Neural cell (in vitro differentiated cells): ENCODE measurements around the gene SDCCAG8. TPM values are rescaled to one million over a fixed set of nuclear protein-coding genes. Genes with fewer than 3 reads are reported as not detected.

Experiments used
- H2AFZ ChIP-seq: fragments of 200-600, 300-800 bp; sonication (generic), shearing (Covaris generic); 2 replicates; pipeline ENCODE4 v1.6.0; 2014; ENCODE audit warnings: low read depth, mild to moderate bottlenecking, antibody characterized with exemption, low read length, moderate library complexity
- H3F3A ChIP-seq: fragments of 200-600 bp; shearing (Covaris generic); 2 replicates; pipeline ENCODE4 v1.6.1; 2016; ENCODE audit warnings: mild to moderate bottlenecking, moderate library complexity, mixed read lengths, antibody characterized with exemption, low read length; ENCODE audit not compliant: insufficient read depth, poor library complexity, severe bottlenecking
- H3K27ac ChIP-seq: fragments of 200-600, 300-800 bp; sonication (generic), shearing (Covaris generic); 2 replicates; pipeline ENCODE4 v1.5.1; 2014; ENCODE audit warnings: mild to moderate bottlenecking, low read length, moderate library complexity
- H3K27me3 ChIP-seq: fragments of 300-800, 200-600 bp; sonication (generic), shearing (Covaris generic); 2 replicates; pipeline ENCODE4 v1.6.0; 2014; ENCODE audit warnings: mild to moderate bottlenecking, low read depth, low read length, moderate library complexity; ENCODE audit not compliant: insufficient read depth
- H3K36me3 ChIP-seq: fragments of 300-800, 200-600 bp; sonication (generic), shearing (Covaris generic); 2 replicates; pipeline ENCODE4 v1.5.1; 2014; ENCODE audit warnings: mild to moderate bottlenecking, antibody characterized with exemption, low read length, moderate library complexity; ENCODE audit not compliant: insufficient read depth
- H3K4me2 ChIP-seq: fragments of 300-800, 200-600 bp; sonication (generic), shearing (Covaris generic); 2 replicates; pipeline ENCODE4 v1.6.0; 2014; ENCODE audit warnings: mild to moderate bottlenecking, low read length
- H3K4me3 ChIP-seq: fragments of 300-800, 200-600 bp; sonication (generic), shearing (Covaris generic); 2 replicates; pipeline ENCODE4 v1.5.1; 2014; ENCODE audit warnings: mild to moderate bottlenecking, low read length, moderate library complexity
- H3K79me2 ChIP-seq: fragments of 200-600 bp; shearing (Covaris generic); replicated peaks from 2 replicates; pipeline ENCODE4 v1.6.0; 2014; ENCODE audit warnings: mild to moderate bottlenecking, low read length, moderate library complexity; ENCODE audit not compliant: insufficient read depth
- H3K9ac ChIP-seq: fragments of 300-800, 200-600 bp; sonication (generic), shearing (Covaris generic); 2 replicates; pipeline ENCODE4 v1.6.1; 2016; ENCODE audit warnings: mild to moderate bottlenecking, low read length, mixed read lengths
- H3K9me2 ChIP-seq: fragments of 200-600 bp; shearing (Covaris generic); 2 replicates; pipeline ENCODE4 v1.6.1; 2016; ENCODE audit warnings: mild to moderate bottlenecking, low read length, mixed read lengths; ENCODE audit not compliant: insufficient read depth
- H3K9me3 ChIP-seq: fragments of 200-600, 300-800 bp; sonication (generic), shearing (Covaris generic); 2 replicates; pipeline ENCODE4 v1.6.1; 2016; ENCODE audit warnings: mild to moderate bottlenecking, mixed run types, low read length, moderate library complexity, mixed read lengths
- H4K20me1 ChIP-seq: fragments of 200-600 bp; shearing (Covaris generic); 2 replicates; pipeline ENCODE4 v1.6.1; 2016; ENCODE audit warnings: mild to moderate bottlenecking, mixed run types; ENCODE audit not compliant: insufficient read depth
- CTCF ChIP-seq: fragments of 450-650 bp; IDR thresholded peaks from 2 replicates; pipeline ENCODE4 v1.5.1; 2014; ENCODE audit warnings: antibody characterized with exemption, mild to moderate bottlenecking, moderate library complexity; ENCODE audit not compliant: poor library complexity, severe bottlenecking
- EP300 ChIP-seq: fragments of 450-650 bp; conservative IDR thresholded peaks from 2 replicates; pipeline ENCODE4 v1.6.1; 2014; ENCODE audit warnings: antibody characterized with exemption, mild to moderate bottlenecking, moderate library complexity; ENCODE audit not compliant: poor library complexity, severe bottlenecking
- EZH2 ChIP-seq: fragments of 200-600, 300-800 bp; shearing (Covaris generic), sonication (generic); IDR thresholded peaks from 2 replicates; pipeline ENCODE4 v1.6.1; 2014; ENCODE audit warnings: antibody characterized with exemption, low read length, borderline replicate concordance, mild to moderate bottlenecking; ENCODE audit not compliant: insufficient read depth, poor library complexity, severe bottlenecking
- MXI1 ChIP-seq: fragments of 450-650 bp; conservative IDR thresholded peaks from 2 replicates; pipeline ENCODE4 v1.6.1; 2014; ENCODE audit warnings: antibody characterized with exemption, mild to moderate bottlenecking; ENCODE audit not compliant: poor library complexity, severe bottlenecking
- POLR2AphosphoS5 ChIP-seq: IDR thresholded peaks from 2 replicates; pipeline ENCODE4 v1.6.1; 2012
- RAD21 ChIP-seq: fragments of 450-650 bp; conservative IDR thresholded peaks from 2 replicates; pipeline ENCODE4 v1.6.1; 2014; ENCODE audit warnings: antibody characterized with exemption, mild to moderate bottlenecking, moderate library complexity
- REST ChIP-seq: IDR thresholded peaks from 2 replicates; pipeline ENCODE4 v1.6.1; 2012; ENCODE audit warnings: borderline replicate concordance
- SMC3 ChIP-seq: fragments of 450-650 bp; conservative IDR thresholded peaks from 2 replicates; pipeline ENCODE4 v1.6.1; 2014; ENCODE audit warnings: antibody characterized with exemption, mild to moderate bottlenecking, moderate library complexity; ENCODE audit not compliant: poor library complexity
- TAF1 ChIP-seq: IDR thresholded peaks from 2 replicates; pipeline ENCODE4 v1.6.1; 2012; ENCODE audit warnings: low read depth
- polyA plus RNA-seq: library from polyadenylated mRNA; depleted of rRNA; stranded (reverse); fragments of >200 nt; gene quantifications from 2 replicates; pipeline ENCODE4 v1.2.3, GENCODE V29; 2014

SDCCAG8 gene
- polyA plus RNA-seq, 1 donor from 2014 or later: 32.2 TPM

- Histone ChIP-seq H3K9ac (no peak overlapping the region), H2AFZ (no peak overlapping the region), H3K4me3 (no peak overlapping the region), H3K27me3 (no peaks in the 10 kb centered on the region), H3K9me3 (no peaks in the 10 kb centered on the region), H3K79me2 (no peaks in the 10 kb centered on the region), H3F3A (no peaks in the 10 kb centered on the region), H3K9me2 (no peaks in the 10 kb centered on the region), H4K20me1 (no peaks in the 10 kb centered on the region), H3K36me3 (peaks cover 9% of the 10 kb centered on the region), H3K27ac (no peak overlapping the region), H3K4me2 (no peak overlapping the region)
- TF ChIP-seq CTCF (no peak), REST (no peak), MXI1 (no peak), EZH2 (no peak), EP300 (no peak), RAD21 (no peak), SMC3 (no peak), POLR2AphosphoS5 (no peak), TAF1 (no peak)
Measured at GRCh38 chr1:243411472-243411871, 155.6 kb downstream of the SDCCAG8 start.

GRCh38 chr1:243413431-243414151 is 157.8 kb downstream of the SDCCAG8 start:
- H3K36me3 ChIP-seq: peaks cover 3% of the 10 kb centered on the region
- H3K27me3 ChIP-seq: no peaks in the 10 kb centered on the region
- H3F3A ChIP-seq: no peaks in the 10 kb centered on the region
- H3K9me3 ChIP-seq: no peaks in the 10 kb centered on the region
- H3K79me2 ChIP-seq: no peaks in the 10 kb centered on the region
- H3K9me2 ChIP-seq: no peaks in the 10 kb centered on the region
- H3K9ac ChIP-seq: no peak overlapping the region
- TF ChIP-seq TAF1: no peak
- TF ChIP-seq RAD21: no peak
- TF ChIP-seq POLR2AphosphoS5: no peak
- no peak for TF ChIP-seq EP300
- TF ChIP-seq EZH2: no peak
- TF ChIP-seq SMC3: no peak
- TF ChIP-seq REST: no peak
- no peak overlapping the region for H3K4me3 ChIP-seq
- no peak overlapping the region for H3K4me2 ChIP-seq
- H4K20me1 ChIP-seq: no peaks in the 10 kb centered on the region
- no peak overlapping the region for H3K27ac ChIP-seq
- no peak overlapping the region for H2AFZ ChIP-seq
